ENCODE results near the gene LRRC75A. TPM values are rescaled to one million over a fixed set of nuclear protein-coding genes. Genes with fewer than 3 reads are reported as not detected.

The LRRC75A gene
- total and polyA plus RNA-seq, 2 of the 8 experiments (the other 6 are each of a cell fraction or from before 2014, with no cell fraction given), result 9.7 to 9.9 TPM

DNA sequence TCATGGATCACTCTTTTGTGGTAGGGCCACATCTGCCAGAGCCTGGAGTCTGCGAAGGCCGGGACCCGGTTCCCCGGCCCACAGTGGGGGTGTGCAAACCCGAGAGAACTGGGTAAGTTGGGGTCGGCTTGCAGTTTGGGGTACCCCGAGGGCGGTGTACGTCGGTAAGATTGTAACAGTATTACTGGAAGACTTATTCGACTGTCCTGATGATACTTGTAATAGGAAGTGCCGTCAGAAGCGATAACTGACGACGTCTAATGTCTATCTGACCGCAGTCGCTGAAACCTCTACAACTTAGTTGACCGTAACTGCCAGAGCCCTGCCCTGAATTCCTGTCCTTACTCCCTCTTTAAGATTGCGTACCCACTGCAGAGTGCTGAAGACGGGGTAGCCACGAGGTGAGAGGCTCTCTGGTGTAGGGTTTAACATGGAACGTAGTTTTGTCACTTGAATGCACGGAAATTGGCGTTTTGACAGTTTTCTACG lies 52.6 kb downstream of the LRRC75A start:
- Histone ChIP-seq H3K79me2 (ENCODE audit: control insufficient read depth in 1 of 2, insufficient read depth in 2 of 2, low read length in 2 of 2) (peaks cover 3 to 17% of the 10 kb centered on the region in 2 experiments; a peak in 2 of 4 replicates), H4K8ac (ENCODE audit: extremely low read depth, insufficient read depth, low read length) (peak overlapping the region; percentile 63; the same call in 1 of the 2 replicates), H3K9me3 (ENCODE audit: insufficient read depth in 2 of 2, low read depth in 1 of 2, low read length in 1 of 2) (no peaks in the 10 kb centered on the region), H3K56ac (replicated peaks; ENCODE audit: insufficient read length, low read depth, low read length) (peak overlapping the region; percentile 55), H2BK20ac (ENCODE audit: low read length) (no peak overlapping the region), H2AFZ (ENCODE audit: low read length) (no peak overlapping the region), H3K27me3 (replicated peaks in 1 of 4; ENCODE audit: control insufficient read depth in 3 of 4, extremely low read depth in 1 of 4, insufficient read depth in 3 of 4, low read length in 3 of 4) (no peaks in the 10 kb centered on the region), H3K4me1 (replicated peaks in 1 of 4; ENCODE audit: control insufficient read depth in 3 of 4, insufficient read depth in 4 of 4, low read length in 3 of 4) (peaks cover 4 to 23% (median 13%) of the 10 kb centered on the region in 4 experiments), H3K36me3 (ENCODE audit: control insufficient read depth in 2 of 4, insufficient read depth in 4 of 4, low read length in 3 of 4) (peaks cover 18 to 50% (median 38%) of the 10 kb centered on the region in 4 experiments), H2BK15ac (ENCODE audit: low read length) (no peak overlapping the region), H3K4me3 (ENCODE audit: extremely low read depth in 1 of 4, insufficient read depth in 2 of 4, low read depth in 3 of 4, low read length in 4 of 4) (peak overlapping the region; percentile 93 to 98 (median 96)), H3K4me2 (ENCODE audit: insufficient read depth in 1 of 2, low read depth in 2 of 2, low read length in 2 of 2) (peak overlapping the region; percentile 92 to 93), H3K79me1 (ENCODE audit: low read depth, low read length) (peaks cover 4% of the 10 kb centered on the region; the same call in 1 of the 2 replicates), H2BK12ac (ENCODE audit: low read depth, low read length) (no peak overlapping the region), H2BK120ac (replicated peaks; ENCODE audit: low read depth, low read length) (no peak overlapping the region), H3K23me2 (ENCODE audit: low read depth, low read length) (peaks cover 14% of the 10 kb centered on the region), H2AK5ac (ENCODE audit: low read depth, low read length) (no peak overlapping the region), H3K4ac (replicated peaks; ENCODE audit: insufficient read length, low read depth, low read length) (peak overlapping the region; percentile 61), H2BK5ac (ENCODE audit: low read depth, low read length) (peak overlapping the region; percentile 16; the same call in 1 of the 2 replicates), H3K27ac (ENCODE audit: low read depth, low read length) (peak overlapping the region; percentile 80), H3K14ac (ENCODE audit: insufficient read length) (no peak overlapping the region), H3K9ac (replicated peaks in 1 of 4; ENCODE audit: extremely low read depth in 1 of 4, low read depth in 3 of 4, low read length in 3 of 4) (peak overlapping the region; percentile 88 to 99 (median 89)), H4K20me1 (replicated peaks in 1 of 2; ENCODE audit: control insufficient read depth in 1 of 2, insufficient read depth in 2 of 2, low read length in 2 of 2) (peaks cover 0 to 22% of the 10 kb centered on the region in 2 experiments), H4K5ac (ENCODE audit: insufficient read length, low read depth, low read length) (peak overlapping the region; percentile 85), H3K23ac (ENCODE audit: insufficient read length) (no peak overlapping the region), H4K91ac (replicated peaks; ENCODE audit: insufficient read length, low read length) (peak overlapping the region; percentile 31), H3K18ac (ENCODE audit: extremely low read depth, low read length) (peak overlapping the region; percentile 96)
- CTCF ChIA-PET (ENCODE audit: partially characterized antibody), result interaction anchor here (0.6 to 36.9 kb wide), 6 partner anchors 13 to 1564 kb away, joined by 3 to 941 read pairs (median 6); no protein-coding TSS in a partner anchor
- WGBS, 2 experiments (ENCODE audit: extremely low coverage in 1 of 2, insufficient coverage in 1 of 2, insufficient read length in 1 of 2, insufficient replicate concordance in 2 of 2, low coverage in 1 of 2, low lambda C conversion rate in 2 of 2, missing lambda C conversion rate in 1 of 2), result 2% methylated on average over 25 of the region's 25 CpGs; no CpG with 5 or more reads in 1 of the 2 experiments
- TF ChIP-seq FOSL1 (IDR thresholded peaks at IDR 0.05; ENCODE audit: insufficient read depth, low read depth, low read length) (no peak), SIRT6 (IDR thresholded peaks at IDR 0.05; ENCODE audit: low read length) (peak; percentile 57), TAF7 (optimal IDR thresholded peaks at IDR 0.05; ENCODE audit: borderline replicate concordance, low read depth, low read length) (peak; percentile 47), POLR2AphosphoS5 (IDR thresholded peaks at IDR 0.05; ENCODE audit: low read depth, low read length) (peak; percentile 65), ASH2L (IDR thresholded peaks at IDR 0.05; ENCODE audit: low read length) (peak; percentile 14), SIN3A (conservative IDR thresholded peaks at IDR 0.05 in 1 of 2, IDR thresholded peaks at IDR 0.05 in 1 of 2; ENCODE audit: low read depth in 1 of 2, low read length in 2 of 2) (0 out of 4 replicates have a peak, but pooled peaks have one; percentile 16 to 23), SAP30 (IDR thresholded peaks at IDR 0.05; ENCODE audit: insufficient read depth, insufficient replicate concordance, low read length) (peak; percentile 1), MAFK (IDR thresholded peaks at IDR 0.05; ENCODE audit: low read depth, low read length) (no peak)
- POLR2A ChIA-PET (ENCODE audit: partially characterized antibody), result interaction anchor here (0.6 to 9.3 kb wide), 32 partner anchors 12 to 135 kb away, joined by 3 to 204 read pairs (median 6); partner anchors contain the start of genes CENPV, LRRC75A, TRPV2 and UBB
- DNase-seq (ENCODE audit: low read depth in 1 of 2, low spot score in 2 of 2), result no peak
- no peak for FAIRE-seq

All from H1 (cell line).